ENCODE measurements around the gene SERPINB8.
"Not testable (repeated sequence)": the region's sequence is repeated elsewhere in the genome, so short reads cannot be mapped to it uniquely, and the experiment has no call there.

SERPINB8 gene

DNA sequence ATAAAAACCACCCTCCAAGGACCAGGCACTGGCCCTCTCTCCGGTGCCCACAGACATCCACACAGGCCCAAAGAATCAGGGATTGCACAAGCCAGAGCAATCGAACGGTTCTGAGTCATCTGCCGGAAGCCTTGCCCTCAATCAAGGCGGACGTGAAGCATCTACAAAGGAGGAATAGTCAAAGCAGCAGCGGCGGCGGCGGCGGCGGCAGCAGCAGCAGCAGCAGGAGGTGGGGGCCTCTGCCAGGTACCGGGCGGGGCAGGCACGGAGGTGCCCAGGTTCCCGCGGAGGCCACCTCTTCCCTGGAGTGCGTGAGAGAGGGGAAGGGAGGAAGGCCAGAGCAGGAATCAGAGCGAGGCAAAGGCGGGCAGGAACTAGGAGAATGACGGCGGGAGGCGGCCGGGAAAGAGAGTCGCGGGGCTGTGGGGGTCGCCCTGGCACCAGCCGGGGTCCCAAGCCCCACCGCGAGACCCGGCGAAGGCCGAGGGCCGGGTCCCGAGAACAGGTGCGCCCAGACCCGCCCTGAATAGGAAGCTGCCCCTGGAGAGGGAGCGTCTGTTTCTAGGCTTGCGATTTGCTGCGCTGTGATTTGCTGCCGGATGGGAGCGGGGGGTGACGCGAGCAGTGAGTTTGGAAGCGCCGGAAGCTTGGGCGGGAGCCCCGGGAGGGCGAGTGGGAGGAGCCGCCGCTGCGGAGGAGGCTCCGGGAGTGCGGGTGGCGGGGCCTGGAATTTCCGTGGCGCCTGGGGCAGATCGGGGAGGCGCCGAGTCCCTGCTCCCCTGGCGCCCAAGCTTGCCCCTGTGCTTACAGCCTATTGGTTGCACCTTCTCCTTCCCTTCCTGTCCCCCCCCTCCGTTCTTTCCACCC is at the start of gene SERPINB8:
TSS of gene SERPINB8 (plus strand) at position 140 of the 867 bp plus-strand sequence. CDS start 8,228 bp downstream, outside the sequence.
- DNase-seq (ENCODE audit: low read depth in 2 of 2) = peak; percentile 81 to 84

DNA sequence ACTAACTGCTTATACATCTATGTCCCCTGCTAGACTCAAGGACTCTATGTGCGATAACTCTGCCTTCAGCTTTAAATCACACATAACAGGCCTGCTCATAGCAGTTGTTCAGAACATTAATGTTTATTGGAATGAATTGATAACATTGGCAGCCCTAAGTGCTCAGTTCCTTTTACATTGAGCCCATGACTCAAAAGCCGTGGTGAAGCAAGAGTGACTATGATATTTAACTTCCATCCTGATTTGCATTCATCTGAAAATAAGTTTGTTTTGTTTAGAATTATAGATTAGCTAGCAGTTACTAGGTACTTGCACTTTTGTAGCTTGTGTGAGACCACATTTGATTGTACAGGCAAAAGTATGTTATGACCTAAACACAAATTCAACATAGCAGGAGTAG is 47.8 kb upstream of the SERPINB8 start:
- DNase-seq (ENCODE audit: low read depth in 2 of 2) = no peak

DNA sequence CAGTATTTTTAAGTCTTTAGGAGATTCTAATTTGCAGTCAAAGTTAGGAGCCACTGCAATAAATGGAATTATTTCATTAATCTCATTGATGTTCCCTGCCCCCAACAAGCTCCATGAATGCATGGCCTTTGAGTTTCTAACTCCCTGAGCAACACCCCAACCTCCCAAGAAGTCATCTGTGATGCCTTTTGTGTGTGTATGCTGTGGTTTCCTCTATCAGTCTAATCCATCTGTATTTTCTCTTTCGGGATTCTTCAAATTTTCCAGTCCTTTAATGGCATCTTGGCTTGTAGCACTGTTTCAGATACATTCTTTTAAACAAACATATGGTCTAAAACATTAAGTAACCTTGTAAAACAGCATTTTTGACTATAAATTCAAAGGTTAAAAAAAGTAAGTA is 45.3 kb upstream of the SERPINB8 start:
- peak; percentile 68 to 73 for DNase-seq (ENCODE audit: low read depth in 2 of 2)

DNA sequence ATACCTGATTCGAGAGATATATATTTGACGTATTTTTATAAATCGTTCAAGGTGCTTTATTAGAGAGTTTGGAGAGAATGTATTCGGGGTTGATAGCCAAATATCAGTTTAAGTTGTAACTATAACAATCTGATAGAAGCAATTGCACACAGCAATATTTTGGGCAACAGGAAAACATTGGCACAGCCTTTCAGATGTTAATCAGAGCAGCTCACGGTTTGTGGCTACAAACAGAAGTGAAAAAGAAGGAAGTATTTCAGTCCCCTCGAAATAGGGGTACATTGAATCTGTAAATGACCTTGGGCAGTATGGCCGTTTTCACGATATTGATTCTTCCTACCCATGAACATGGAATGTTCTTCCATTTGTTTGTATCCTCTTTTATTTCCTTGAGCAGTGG is 41.5 kb upstream of the SERPINB8 start:
- DNase-seq (ENCODE audit: low read depth in 2 of 2) = no peak

GRCh38 chr18:63929369-63929768 is 40.5 kb upstream of the SERPINB8 start:
- not testable (repeated sequence) for DNase-seq (ENCODE audit: low read depth in 2 of 2)

DNA sequence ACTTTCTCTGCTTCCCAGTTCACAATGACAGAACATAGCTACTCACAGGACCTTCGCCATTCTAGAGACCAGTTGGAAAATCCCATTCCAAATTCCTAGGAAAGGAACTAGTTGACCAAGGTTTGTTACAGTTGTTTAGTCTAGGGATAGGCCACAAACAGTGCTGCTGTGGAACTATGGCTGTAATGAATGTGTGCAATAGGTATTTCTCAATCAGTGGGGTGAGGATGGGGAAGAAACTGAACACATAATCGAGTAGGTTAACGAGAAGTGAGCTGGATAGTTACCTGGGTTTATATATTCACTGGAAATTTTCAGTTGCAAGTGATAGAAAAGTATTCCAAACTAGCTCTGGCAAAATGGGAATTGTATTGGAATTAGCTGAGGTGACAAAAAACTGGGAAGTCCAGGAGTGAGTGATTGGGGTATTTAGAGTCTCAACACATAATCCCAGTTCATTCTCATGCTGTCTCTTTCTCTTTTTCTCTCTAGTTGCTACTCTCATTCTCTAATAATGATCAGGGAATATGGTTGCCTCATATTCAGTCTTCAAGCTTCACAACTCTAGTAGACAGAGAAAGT is 39.0 kb upstream of the SERPINB8 start:
- no peak for DNase-seq (ENCODE audit: low read depth in 2 of 2)

- DNase-seq (ENCODE audit: low read depth in 2 of 2) = peak in 1 of 2 experiments; percentile 30
Observed at GRCh38 chr18:63936156-63936931, 33.5 kb upstream of the SERPINB8 start.

- DNase-seq (ENCODE audit: low read depth in 2 of 2) = no peak
Observed at GRCh38 chr18:63936932-63937393, 32.9 kb upstream of the SERPINB8 start.

DNA sequence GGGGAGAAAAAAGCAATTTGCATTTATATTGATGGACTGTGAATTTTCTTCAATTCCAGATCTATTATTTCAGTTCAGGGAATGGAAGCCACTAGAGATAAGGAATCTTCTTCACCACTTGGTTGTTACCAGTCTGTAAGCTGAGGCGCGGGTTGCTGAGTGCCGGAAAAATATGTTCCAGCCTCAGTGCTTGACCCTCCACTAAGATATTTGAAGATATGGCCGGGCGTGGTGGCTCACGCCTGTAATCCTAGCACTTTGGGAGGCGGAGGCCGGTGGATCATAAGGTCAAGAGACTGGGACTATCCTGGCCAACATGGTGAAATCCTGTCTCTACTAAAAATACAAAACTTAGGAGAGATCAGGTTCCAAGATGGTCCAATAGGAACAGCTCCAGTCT is 29.9 kb upstream of the SERPINB8 start:
- no peak for DNase-seq (ENCODE audit: low read depth in 2 of 2)

- DNase-seq (ENCODE audit: low read depth in 2 of 2) = not testable (repeated sequence)
Observed at GRCh38 chr18:63940543-63941050, 29.3 kb upstream of the SERPINB8 start.

DNA sequence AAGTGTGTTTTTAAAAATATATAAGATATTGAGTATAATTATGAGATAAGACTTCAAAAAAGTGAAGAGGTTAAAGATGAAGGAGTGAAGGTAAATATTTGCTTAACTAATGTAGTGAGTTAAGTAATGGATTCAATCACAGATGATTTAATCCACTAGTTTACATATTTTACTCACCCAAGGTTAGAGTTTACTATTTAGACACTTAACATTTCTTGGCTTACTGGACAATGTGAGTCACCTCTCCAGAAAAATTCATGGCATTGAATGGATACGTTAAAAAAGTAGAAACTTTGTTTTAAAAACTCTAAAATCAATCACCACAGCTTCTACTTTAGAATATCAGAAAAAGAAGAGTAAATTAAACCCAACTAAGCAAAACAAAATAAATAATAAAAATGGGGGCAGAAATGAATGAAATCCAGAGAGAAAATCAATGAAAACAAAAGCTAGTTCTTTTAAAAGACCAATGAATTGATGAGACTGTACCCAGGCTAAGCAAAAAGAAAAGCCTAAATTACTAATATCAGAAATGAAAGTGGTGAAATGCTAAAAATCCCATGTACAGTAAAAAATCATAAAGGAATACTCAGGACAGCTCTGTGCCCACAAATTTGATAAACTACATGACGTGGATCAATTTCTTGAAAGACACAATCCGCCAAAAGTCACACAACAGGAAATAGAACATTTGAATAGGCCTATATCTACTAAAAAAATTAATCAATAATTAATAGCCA is 22.7 kb upstream of the SERPINB8 start:
- no peak for DNase-seq (ENCODE audit: low read depth in 2 of 2)

GRCh38 chr18:63949068-63949737 is 20.7 kb upstream of the SERPINB8 start, which contains the start of gene HMSD:
Gene HMSD (plus strand): TSS chr18:63949301. CDS start chr18:63953456, 4,155 bp downstream.
- DNase-seq (ENCODE audit: low read depth in 2 of 2) = no peak

DNA sequence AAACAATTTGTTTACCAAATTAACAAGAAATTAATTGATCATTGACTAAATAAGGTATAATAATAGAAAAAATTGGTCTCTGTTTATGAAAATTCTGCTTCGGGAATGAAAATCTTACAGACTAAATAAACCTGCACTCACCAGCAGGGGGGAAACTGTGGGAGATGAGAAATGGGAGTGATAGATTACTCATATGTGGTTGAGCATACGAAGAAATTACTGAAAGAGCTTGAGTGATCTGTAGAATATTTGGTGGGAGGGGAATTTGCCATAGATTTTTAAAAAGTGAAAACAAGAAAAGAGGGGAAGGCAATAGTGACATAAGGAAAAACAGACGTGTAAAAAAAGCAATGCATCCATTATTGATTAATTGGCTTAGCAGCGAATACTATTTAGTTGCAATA is 18.6 kb upstream of the SERPINB8 start:
- no peak for DNase-seq (ENCODE audit: low read depth in 2 of 2)

DNA sequence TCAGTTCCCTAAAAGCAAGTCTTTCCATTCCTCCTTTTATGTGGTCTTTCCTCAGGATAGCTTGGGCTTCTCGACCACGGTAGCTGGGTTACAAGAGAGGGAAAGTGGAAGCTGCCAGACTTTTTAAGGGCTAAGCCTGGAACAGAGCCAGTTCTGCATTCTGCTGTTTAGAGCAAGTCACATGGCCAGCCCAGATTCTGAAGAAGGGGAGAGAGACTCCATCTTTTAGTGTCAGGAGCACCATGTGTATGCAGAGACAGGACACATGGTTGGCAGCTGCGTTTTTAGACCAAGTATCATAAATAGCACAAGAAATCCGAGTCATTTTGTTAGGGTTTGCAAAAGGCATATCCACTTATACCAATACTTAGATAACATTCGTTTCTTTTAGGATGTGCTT is 16.1 kb upstream of the SERPINB8 start:
- DNase-seq (ENCODE audit: low read depth in 2 of 2) = no peak

- DNase-seq (ENCODE audit: low read depth in 2 of 2) = no peak
Observed at GRCh38 chr18:63956755-63957154, 13.1 kb upstream of the SERPINB8 start.

DNA sequence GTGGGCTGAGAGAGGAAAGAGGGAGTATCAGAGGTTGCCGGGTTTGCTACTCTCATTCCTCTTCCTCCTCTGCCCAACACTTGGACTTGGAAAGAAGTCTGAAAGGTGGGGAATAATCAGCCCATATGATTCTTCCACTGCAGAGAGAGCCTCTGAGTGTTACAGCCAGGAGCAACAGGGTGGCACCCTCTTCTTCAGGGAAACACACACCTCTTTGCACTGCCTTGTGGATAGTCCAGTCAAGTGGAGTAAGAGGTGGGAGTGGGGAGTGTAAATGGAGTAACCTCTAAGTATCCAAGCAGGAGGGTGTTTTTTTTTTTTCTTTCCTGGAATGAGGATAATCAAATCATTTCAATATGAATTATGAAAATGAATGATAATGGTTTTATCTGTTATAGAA is 9.0 kb upstream of the SERPINB8 start:
- no peak for DNase-seq (ENCODE audit: low read depth in 2 of 2)

DNA sequence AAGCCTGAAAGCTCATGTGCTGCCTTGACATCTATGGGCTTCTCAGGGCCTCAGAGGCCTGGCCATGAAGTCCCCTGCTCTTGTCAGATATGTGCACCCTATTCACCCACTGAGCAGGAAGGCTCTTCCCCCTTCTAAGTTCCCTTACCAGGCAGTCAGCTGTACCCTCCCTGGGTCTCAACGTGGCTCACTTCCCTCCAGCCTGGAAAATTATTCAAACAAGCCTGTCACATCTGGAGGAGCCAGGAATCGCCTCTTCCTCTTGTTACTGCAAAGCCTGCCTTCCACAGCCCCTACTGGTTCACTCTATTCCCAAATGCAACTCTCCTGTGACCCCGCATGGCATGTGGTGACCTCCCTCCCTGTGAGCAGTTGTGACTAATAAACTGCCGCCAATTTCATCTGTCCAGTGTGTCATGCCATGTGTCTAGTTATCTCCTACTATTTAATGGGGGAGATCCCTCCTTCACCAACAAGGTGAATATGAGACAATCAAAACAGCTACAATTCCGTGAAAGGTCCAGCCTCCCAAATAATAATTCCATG is 8.4 kb upstream of the SERPINB8 start:
- no peak for DNase-seq (ENCODE audit: low read depth in 2 of 2)

DNA sequence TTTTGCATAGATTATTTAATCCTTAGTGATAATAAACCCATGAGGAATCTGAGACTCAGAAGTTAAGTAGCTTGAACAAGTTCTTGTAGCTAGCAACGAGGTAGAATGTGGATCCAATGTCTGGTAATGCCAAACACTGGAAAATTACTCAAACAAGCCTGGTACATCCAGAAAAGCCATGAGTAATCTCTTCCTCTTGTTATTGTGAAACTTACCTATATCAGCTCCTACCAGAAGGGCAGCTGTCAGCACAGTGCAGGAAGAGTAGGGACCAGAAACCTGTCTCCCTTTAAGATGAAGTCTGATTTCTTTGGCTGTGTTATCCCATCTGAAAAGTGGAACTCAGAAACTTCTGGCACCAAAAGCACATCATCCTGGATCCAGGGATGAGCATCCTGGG is 7.7 kb upstream of the SERPINB8 start:
- no peak for DNase-seq (ENCODE audit: low read depth in 2 of 2)

GRCh38 chr18:63963615-63964256 is 6.1 kb upstream of the SERPINB8 start:
- no peak for DNase-seq (ENCODE audit: low read depth in 2 of 2)

- no peak for DNase-seq (ENCODE audit: low read depth in 2 of 2)
Observed at GRCh38 chr18:63964908-63965307, 5.0 kb upstream of the SERPINB8 start.
